GM12801 (cell line): ENCODE measurements around the gene MMP14.

ENCODE experiments used
- CTCF ChIP-seq: IDR thresholded peaks from one replicate; pipeline ENCODE4 v1.5.1; 2011; ENCODE audit warnings: control low read depth; ENCODE audit not compliant: insufficient read length; ENCODE audit errors: extremely low read depth

The MMP14 gene

GRCh38 chr14:22808388-22809209 lies 27.8 kb upstream of the MMP14 start:
- no peak for TF ChIP-seq CTCF

- no peak for TF ChIP-seq CTCF
Observed at GRCh38 chr14:22811722-22812121, 24.7 kb upstream of the MMP14 start.

- no peak for TF ChIP-seq CTCF
Observed at GRCh38 chr14:22812744-22813143, 23.6 kb upstream of the MMP14 start.

GRCh38 chr14:22813145-22813544 lies 23.2 kb upstream of the MMP14 start:
- TF ChIP-seq CTCF, result no peak

GRCh38 chr14:22814373-22814772 lies 22.0 kb upstream of the MMP14 start:
- no peak for TF ChIP-seq CTCF

GRCh38 chr14:22814941-22815713 lies 21.3 kb upstream of the MMP14 start, which contains the start of gene SLC7A7:
SLC7A7 (minus strand) TSS chr14:22815435; CDS start chr14:22813398, 2,037 bp downstream.
- no peak for TF ChIP-seq CTCF

GRCh38 chr14:22819151-22819988 lies 17.0 kb upstream of the MMP14 start:
- TF ChIP-seq CTCF, result no peak
